Vagina (tissue), 2 donors: ENCODE results near the gene CBX4.

Experiments
- POLR2A ChIP-seq, 2 donors: fragments of 450-650 bp; IDR thresholded peaks; one replicate each; pipeline ENCODE4 v1.6.1; 2017; ENCODE audit warnings: antibody characterized with exemption in 2 of 2, mild to moderate bottlenecking in 2 of 2, moderate library complexity in 2 of 2
- TF ChIP-seq, protein P1 (sequence below), 3 experiments: fragments of 450-650 bp in 2 of 3; fragments of 200-600 bp in 1 of 3; sonication (generic) in 1 of 3; IDR thresholded peaks; one replicate each; pipeline ENCODE4 v1.5.1; 2017 to 2019; ENCODE audit warnings: antibody characterized with exemption in 3 of 3, mild to moderate bottlenecking in 2 of 3, moderate library complexity in 2 of 3

DNA sequence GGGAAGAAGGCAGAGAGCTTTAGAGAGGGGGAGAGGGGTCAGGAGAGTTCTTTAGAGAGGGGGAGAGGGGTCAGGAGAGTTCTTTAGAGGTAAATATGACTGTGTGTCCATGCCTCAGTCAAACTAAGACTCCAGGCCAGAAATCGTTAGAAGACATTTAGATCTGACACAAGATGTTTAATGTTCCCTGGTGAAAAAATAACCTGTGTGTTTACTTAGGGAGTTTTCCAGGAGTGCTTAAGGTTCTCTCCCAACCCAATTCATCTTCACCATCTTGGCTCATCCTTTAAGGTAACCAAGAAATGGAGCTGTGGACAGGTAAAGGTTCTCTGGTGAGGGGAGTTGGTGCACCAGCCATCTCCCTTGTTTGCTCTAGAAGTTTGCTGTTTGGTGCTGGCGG lies 9.8 kb downstream of the CBX4 start:
- TF ChIP-seq, protein P1, sequence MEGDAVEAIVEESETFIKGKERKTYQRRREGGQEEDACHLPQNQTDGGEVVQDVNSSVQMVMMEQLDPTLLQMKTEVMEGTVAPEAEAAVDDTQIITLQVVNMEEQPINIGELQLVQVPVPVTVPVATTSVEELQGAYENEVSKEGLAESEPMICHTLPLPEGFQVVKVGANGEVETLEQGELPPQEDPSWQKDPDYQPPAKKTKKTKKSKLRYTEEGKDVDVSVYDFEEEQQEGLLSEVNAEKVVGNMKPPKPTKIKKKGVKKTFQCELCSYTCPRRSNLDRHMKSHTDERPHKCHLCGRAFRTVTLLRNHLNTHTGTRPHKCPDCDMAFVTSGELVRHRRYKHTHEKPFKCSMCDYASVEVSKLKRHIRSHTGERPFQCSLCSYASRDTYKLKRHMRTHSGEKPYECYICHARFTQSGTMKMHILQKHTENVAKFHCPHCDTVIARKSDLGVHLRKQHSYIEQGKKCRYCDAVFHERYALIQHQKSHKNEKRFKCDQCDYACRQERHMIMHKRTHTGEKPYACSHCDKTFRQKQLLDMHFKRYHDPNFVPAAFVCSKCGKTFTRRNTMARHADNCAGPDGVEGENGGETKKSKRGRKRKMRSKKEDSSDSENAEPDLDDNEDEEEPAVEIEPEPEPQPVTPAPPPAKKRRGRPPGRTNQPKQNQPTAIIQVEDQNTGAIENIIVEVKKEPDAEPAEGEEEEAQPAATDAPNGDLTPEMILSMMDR (IDR thresholded peaks at IDR 0.05): no peak
- TF ChIP-seq POLR2A (IDR thresholded peaks at IDR 0.05): no peak
